ENCODE data around the gene STK36.
A peak's percentile ranks its signal among the peaks of the same experiment; 100 is the strongest.

STK36 gene

DNA sequence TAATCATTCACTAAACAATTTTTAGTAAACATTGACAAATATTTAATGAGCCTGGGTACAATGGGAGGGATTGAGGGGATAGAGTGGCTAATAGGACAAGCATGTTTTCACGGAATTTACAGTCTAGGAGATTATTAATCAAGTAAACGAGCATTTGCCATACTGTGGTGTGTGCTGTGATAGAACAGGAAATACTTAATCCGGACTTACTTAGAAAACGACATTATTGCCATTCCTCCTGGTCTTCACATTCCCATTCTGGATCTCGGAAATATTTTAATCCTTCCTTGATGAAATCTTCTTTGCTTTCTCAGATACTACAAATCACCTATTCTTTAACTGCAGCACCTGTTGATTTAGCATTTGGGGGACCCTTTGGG is 39.7 kb downstream of the STK36 start:
- peak overlapping the region; percentile 96 for H2AK5ac ChIP-seq (ENCODE audit: low read length, severe bottlenecking)
- H3K14ac ChIP-seq (ENCODE audit: low read length in 2 of 2): no peak overlapping the region
- no peak overlapping the region for H3K18ac ChIP-seq (ENCODE audit: low read depth in 1 of 2, low read length in 2 of 2)
- H2BK15ac ChIP-seq (ENCODE audit: low read depth, poor library complexity, severe bottlenecking): no peak overlapping the region
- H3K4me2 ChIP-seq (ENCODE audit: low read length, poor library complexity, severe bottlenecking): peak overlapping the region; percentile 54
- no peak overlapping the region for H3K23ac ChIP-seq (ENCODE audit: low read length in 2 of 2)
- H2BK120ac ChIP-seq (ENCODE audit: low read depth, low read length): no peak overlapping the region
- peaks cover 7% of the 10 kb centered on the region for H3K79me1 ChIP-seq (replicated peaks; ENCODE audit: low read length, poor library complexity, severe bottlenecking)
- WGBS: 6% methylated on average over 4 of the region's 5 CpGs
- peak overlapping the region; percentile 49 for H4K8ac ChIP-seq (ENCODE audit: low read length)
- no peaks in the 10 kb centered on the region for H3K9me3 ChIP-seq (ENCODE audit: control insufficient read depth, low read length)
- H3K9ac ChIP-seq (ENCODE audit: low read length): peak overlapping the region; percentile 96
- H3K36me3 ChIP-seq (ENCODE audit: control insufficient read depth in 1 of 2, insufficient read depth in 2 of 2, low read depth in 1 of 2, low read length in 2 of 2): peaks cover 0 to 6% of the 10 kb centered on the region in 2 experiments
- no peak overlapping the region for H2BK5ac ChIP-seq (ENCODE audit: low read depth, low read length, poor library complexity, severe bottlenecking)
- H4K91ac ChIP-seq (ENCODE audit: low read length): no peak overlapping the region
- no peak overlapping the region for H2AFZ ChIP-seq (ENCODE audit: low read depth, low read length)
- H3K4ac ChIP-seq (ENCODE audit: low read depth in 1 of 2, low read length in 2 of 2): no peak overlapping the region
- H3K27ac ChIP-seq (ENCODE audit: low read length, poor library complexity, severe bottlenecking): peak overlapping the region; percentile 85
- H3K27me3 ChIP-seq (ENCODE audit: control insufficient read depth in 1 of 2, insufficient read depth in 1 of 2, low read length in 2 of 2): no peaks in the 10 kb centered on the region
- H3K4me3 ChIP-seq (ENCODE audit: insufficient read depth in 1 of 2, low read depth in 1 of 2, low read length in 2 of 2): peak overlapping the region in 1 of 2 experiments; percentile 95
- DNase-seq: peak; percentile 52
- peaks cover 6% of the 10 kb centered on the region for H3K4me1 ChIP-seq (ENCODE audit: control insufficient read depth, insufficient read depth, low read depth, low read length)
- no peak overlapping the region for H2BK12ac ChIP-seq (ENCODE audit: low read length in 2 of 2)

DNA sequence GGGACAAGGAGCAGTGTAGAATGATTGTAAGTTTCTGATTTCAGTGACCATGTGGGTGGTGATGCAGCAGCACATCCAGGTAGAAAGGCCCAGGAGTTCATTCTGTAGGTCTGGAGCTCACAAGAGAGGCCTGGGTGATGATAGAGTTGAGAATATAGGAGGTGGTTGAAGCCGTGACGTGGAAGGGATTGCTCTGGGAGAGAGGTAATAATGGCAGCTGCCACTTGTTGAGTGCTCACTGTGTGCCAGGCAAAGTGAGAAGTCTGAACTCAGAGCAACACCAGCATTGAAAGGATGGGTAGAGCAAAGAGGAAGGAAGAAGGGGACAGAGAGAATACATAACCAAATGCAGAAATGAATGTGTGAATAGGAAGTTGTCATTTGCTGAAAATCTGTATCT is 42.0 kb downstream of the STK36 start:
- H3K36me3 ChIP-seq (ENCODE audit: control insufficient read depth in 1 of 2, insufficient read depth in 2 of 2, low read depth in 1 of 2, low read length in 2 of 2): peaks cover 0 to 6% of the 10 kb centered on the region in 2 experiments
- peak overlapping the region; percentile 18 for H4K91ac ChIP-seq (ENCODE audit: low read length)
- H3K9me3 ChIP-seq (ENCODE audit: control insufficient read depth, low read length): no peaks in the 10 kb centered on the region
- H3K4ac ChIP-seq (ENCODE audit: low read depth in 1 of 2, low read length in 2 of 2): no peak overlapping the region
- peaks cover 10% of the 10 kb centered on the region for H3K4me1 ChIP-seq (ENCODE audit: control insufficient read depth, insufficient read depth, low read depth, low read length)
- H2BK12ac ChIP-seq (ENCODE audit: low read length in 2 of 2): no peak overlapping the region
- H3K18ac ChIP-seq (ENCODE audit: low read depth in 1 of 2, low read length in 2 of 2): no peak overlapping the region
- peaks cover 16% of the 10 kb centered on the region for H3K79me1 ChIP-seq (replicated peaks; ENCODE audit: low read length, poor library complexity, severe bottlenecking)
- no peak overlapping the region for H3K23ac ChIP-seq (ENCODE audit: low read length in 2 of 2)
- DNase-seq: no peak
- no peak overlapping the region for H2BK15ac ChIP-seq (ENCODE audit: low read depth, poor library complexity, severe bottlenecking)
- no peak overlapping the region for H2AFZ ChIP-seq (ENCODE audit: low read depth, low read length)
- no peak overlapping the region for H3K9ac ChIP-seq (ENCODE audit: low read length)
- no peaks in the 10 kb centered on the region for H3K27me3 ChIP-seq (ENCODE audit: control insufficient read depth in 1 of 2, insufficient read depth in 1 of 2, low read length in 2 of 2)
- no peak overlapping the region for H3K4me2 ChIP-seq (ENCODE audit: low read length, poor library complexity, severe bottlenecking)
- no peak overlapping the region for H3K14ac ChIP-seq (ENCODE audit: low read length in 2 of 2)
- 96% methylated on average over 2 of the region's 2 CpGs for WGBS
- no peak overlapping the region for H3K4me3 ChIP-seq (ENCODE audit: insufficient read depth in 1 of 2, low read depth in 1 of 2, low read length in 2 of 2)
- H3K27ac ChIP-seq (ENCODE audit: low read length, poor library complexity, severe bottlenecking): no peak overlapping the region
- H2AK5ac ChIP-seq (ENCODE audit: low read length, severe bottlenecking): no peak overlapping the region
- H2BK5ac ChIP-seq (ENCODE audit: low read depth, low read length, poor library complexity, severe bottlenecking): no peak overlapping the region
- H2BK120ac ChIP-seq (ENCODE audit: low read depth, low read length): no peak overlapping the region
- peak overlapping the region; percentile 2 for H4K8ac ChIP-seq (ENCODE audit: low read length)

DNA sequence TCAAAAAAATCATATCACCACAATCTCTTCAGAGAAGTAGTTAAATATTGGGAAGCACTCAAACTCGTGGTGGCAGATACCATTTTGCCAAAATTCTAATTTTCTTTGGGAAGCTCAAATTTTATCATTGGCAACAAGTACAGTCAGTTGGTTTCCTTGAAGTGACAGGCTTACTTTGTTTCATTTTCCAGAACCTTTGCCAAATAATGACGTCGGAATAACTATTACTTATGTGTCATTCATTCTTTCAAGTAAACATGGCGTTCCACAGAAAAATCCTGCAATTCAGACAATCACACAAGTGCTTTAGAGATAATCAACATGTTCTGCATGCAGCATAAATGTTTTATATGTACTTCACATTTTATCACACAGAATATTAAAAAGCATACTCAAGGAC is 44.2 kb downstream of the STK36 start:
- Histone ChIP-seq H3K79me1 (replicated peaks; ENCODE audit: low read length, poor library complexity, severe bottlenecking) (peaks cover 24% of the 10 kb centered on the region), H3K4me1 (ENCODE audit: control insufficient read depth, insufficient read depth, low read depth, low read length) (peaks cover 8% of the 10 kb centered on the region), H3K9me3 (ENCODE audit: control insufficient read depth, low read length) (no peaks in the 10 kb centered on the region), H3K23ac (ENCODE audit: low read length in 2 of 2) (no peak overlapping the region), H2BK120ac (ENCODE audit: low read depth, low read length) (no peak overlapping the region), H3K9ac (ENCODE audit: low read length) (no peak overlapping the region), H3K4ac (ENCODE audit: low read depth in 1 of 2, low read length in 2 of 2) (no peak overlapping the region), H4K8ac (ENCODE audit: low read length) (no peak overlapping the region), H2AK5ac (ENCODE audit: low read length, severe bottlenecking) (no peak overlapping the region), H3K36me3 (ENCODE audit: control insufficient read depth in 1 of 2, insufficient read depth in 2 of 2, low read depth in 1 of 2, low read length in 2 of 2) (peaks cover 0 to 11% of the 10 kb centered on the region in 2 experiments), H2BK12ac (ENCODE audit: low read length in 2 of 2) (no peak overlapping the region), H3K4me2 (ENCODE audit: low read length, poor library complexity, severe bottlenecking) (no peak overlapping the region), H2AFZ (ENCODE audit: low read depth, low read length) (no peak overlapping the region), H2BK15ac (ENCODE audit: low read depth, poor library complexity, severe bottlenecking) (no peak overlapping the region), H2BK5ac (ENCODE audit: low read depth, low read length, poor library complexity, severe bottlenecking) (no peak overlapping the region), H3K27me3 (ENCODE audit: control insufficient read depth in 1 of 2, insufficient read depth in 1 of 2, low read length in 2 of 2) (no peaks in the 10 kb centered on the region), H3K14ac (ENCODE audit: low read length in 2 of 2) (no peak overlapping the region), H3K18ac (ENCODE audit: low read depth in 1 of 2, low read length in 2 of 2) (no peak overlapping the region), H3K27ac (ENCODE audit: low read length, poor library complexity, severe bottlenecking) (no peak overlapping the region), H4K91ac (ENCODE audit: low read length) (no peak overlapping the region), H3K4me3 (ENCODE audit: insufficient read depth in 1 of 2, low read depth in 1 of 2, low read length in 2 of 2) (no peak overlapping the region)
- 94% methylated on average over 4 of the region's 4 CpGs for WGBS
- DNase-seq: no peak

DNA sequence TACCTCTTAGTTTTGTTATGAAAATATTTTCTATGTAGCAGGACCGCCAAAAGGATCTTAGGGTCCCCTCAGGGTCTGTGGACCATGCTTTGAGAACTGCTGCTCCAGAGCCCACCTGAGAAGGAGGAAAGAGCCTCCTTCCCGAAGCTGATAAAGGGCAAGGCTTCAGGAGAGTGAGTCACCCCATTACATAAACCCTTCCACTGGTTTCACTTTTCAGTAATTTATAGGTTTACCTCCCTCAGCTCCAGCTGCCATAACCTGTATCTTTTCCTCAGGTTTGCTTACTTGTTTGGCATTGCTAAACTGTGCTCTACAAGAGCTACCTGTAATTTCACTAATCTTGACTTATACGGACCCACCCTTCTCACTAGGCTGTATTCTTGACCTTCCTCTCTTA is 45.4 kb downstream of the STK36 start:
- Histone ChIP-seq H3K27ac (ENCODE audit: low read length, poor library complexity, severe bottlenecking) (no peak overlapping the region), H2BK5ac (ENCODE audit: low read depth, low read length, poor library complexity, severe bottlenecking) (no peak overlapping the region), H3K79me1 (replicated peaks; ENCODE audit: low read length, poor library complexity, severe bottlenecking) (peaks cover 24% of the 10 kb centered on the region), H3K18ac (ENCODE audit: low read depth in 1 of 2, low read length in 2 of 2) (no peak overlapping the region), H3K4me2 (ENCODE audit: low read length, poor library complexity, severe bottlenecking) (no peak overlapping the region), H2BK15ac (ENCODE audit: low read depth, poor library complexity, severe bottlenecking) (no peak overlapping the region), H2AFZ (ENCODE audit: low read depth, low read length) (no peak overlapping the region), H3K14ac (ENCODE audit: low read length in 2 of 2) (no peak overlapping the region), H3K23ac (ENCODE audit: low read length in 2 of 2) (no peak overlapping the region), H2AK5ac (ENCODE audit: low read length, severe bottlenecking) (no peak overlapping the region), H3K4me3 (ENCODE audit: insufficient read depth in 1 of 2, low read depth in 1 of 2, low read length in 2 of 2) (no peak overlapping the region), H3K4me1 (ENCODE audit: control insufficient read depth, insufficient read depth, low read depth, low read length) (peaks cover 7% of the 10 kb centered on the region), H4K8ac (ENCODE audit: low read length) (no peak overlapping the region), H3K27me3 (ENCODE audit: control insufficient read depth in 1 of 2, insufficient read depth in 1 of 2, low read length in 2 of 2) (no peaks in the 10 kb centered on the region), H3K36me3 (ENCODE audit: control insufficient read depth in 1 of 2, insufficient read depth in 2 of 2, low read depth in 1 of 2, low read length in 2 of 2) (peaks cover 0 to 11% of the 10 kb centered on the region in 2 experiments), H2BK12ac (ENCODE audit: low read length in 2 of 2) (no peak overlapping the region), H4K91ac (ENCODE audit: low read length) (no peak overlapping the region), H2BK120ac (ENCODE audit: low read depth, low read length) (no peak overlapping the region), H3K9ac (ENCODE audit: low read length) (no peak overlapping the region), H3K4ac (ENCODE audit: low read depth in 1 of 2, low read length in 2 of 2) (no peak overlapping the region), H3K9me3 (ENCODE audit: control insufficient read depth, low read length) (no peaks in the 10 kb centered on the region)
- peak; percentile 45 for DNase-seq
- WGBS: 78% methylated on average over 2 of the region's 3 CpGs
